Measurements from ENCODE around the gene CDK11A.

Gene CDK11A

GRCh38 chr1:1758059-1758621 is 34.0 kb upstream of the CDK11A start:
- 97% methylated on average over 17 of the region's 27 CpGs for WGBS (ENCODE audit: insufficient coverage)
- ChIA-PET CTCF (interaction anchor here (0.6 to 1.4 kb wide), 3 partner anchors 21 to 45 kb away, joined by 3 to 4 read pairs (median 4); partner anchors contain the start of gene NADK), POLR2A (interaction anchor here (0.5 to 0.6 kb wide), 2 partner anchors 10 to 125 kb away, joined by 3 to 4 read pairs; no protein-coding TSS in a partner anchor)
- H3K4me1 ChIP-seq (ENCODE audit: control extremely low read depth in 1 of 4, control insufficient read depth in 4 of 4, insufficient read depth in 4 of 4, low read length in 3 of 4) = peaks cover 0 to 10% (median 5%) of the 10 kb centered on the region in 4 experiments
- H3K27ac ChIP-seq (ENCODE audit: insufficient read depth in 1 of 2, low read depth in 1 of 2, low read length in 2 of 2, poor library complexity in 1 of 2, severe bottlenecking in 2 of 2) = peak overlapping the region in 1 of 2 experiments; percentile 62
- DNase-seq = no peak
- H3K9me3 ChIP-seq (ENCODE audit: control extremely low read depth in 1 of 5, control insufficient read depth in 4 of 5, insufficient read depth in 2 of 5, low read depth in 1 of 5, low read length in 4 of 5) = no peaks in the 10 kb centered on the region
- no peaks in the 10 kb centered on the region for H3K27me3 ChIP-seq (replicated peaks in 2 of 5; ENCODE audit: control insufficient read depth in 4 of 5, insufficient read depth in 5 of 5, low read length in 4 of 5)
- H3K4me3 ChIP-seq (ENCODE audit: control insufficient read depth in 1 of 7, extremely low read depth in 1 of 7, insufficient read depth in 4 of 7, low read depth in 2 of 7, low read length in 6 of 7) = no peak overlapping the region
- peaks cover 2 to 86% (median 67%) of the 10 kb centered on the region in 4 experiments for H3K36me3 ChIP-seq (ENCODE audit: control insufficient read depth in 4 of 4, insufficient read depth in 4 of 4, low read length in 3 of 4)

- CTCF ChIA-PET = interaction anchor here (0.9 to 1.4 kb wide), 2 partner anchors 21 to 34 kb away, joined by 4 read pairs; partner anchors contain the start of gene NADK
- H3K4me1 ChIP-seq (ENCODE audit: control extremely low read depth in 1 of 4, control insufficient read depth in 4 of 4, insufficient read depth in 4 of 4, low read length in 3 of 4) = peaks cover 0 to 10% (median 5%) of the 10 kb centered on the region in 4 experiments
- H3K27me3 ChIP-seq (replicated peaks in 2 of 5; ENCODE audit: control insufficient read depth in 4 of 5, insufficient read depth in 5 of 5, low read length in 4 of 5) = no peaks in the 10 kb centered on the region
- H3K9me3 ChIP-seq (ENCODE audit: control extremely low read depth in 1 of 5, control insufficient read depth in 4 of 5, insufficient read depth in 2 of 5, low read depth in 1 of 5, low read length in 4 of 5) = no peaks in the 10 kb centered on the region
- peaks cover 2 to 88% (median 66%) of the 10 kb centered on the region in 4 experiments for H3K36me3 ChIP-seq (ENCODE audit: control insufficient read depth in 4 of 4, insufficient read depth in 4 of 4, low read length in 3 of 4)
- 98% methylated on average over 23 of the region's 25 CpGs for WGBS (ENCODE audit: insufficient coverage)
- POLR2A ChIA-PET = no interaction called here
- no peak overlapping the region for H3K4me3 ChIP-seq (ENCODE audit: control insufficient read depth in 1 of 7, extremely low read depth in 1 of 7, insufficient read depth in 4 of 7, low read depth in 2 of 7, low read length in 6 of 7)
- no peak for DNase-seq
- no peak overlapping the region for H3K27ac ChIP-seq (ENCODE audit: insufficient read depth in 1 of 2, low read depth in 1 of 2, low read length in 2 of 2, poor library complexity in 1 of 2, severe bottlenecking in 2 of 2)
Observed at GRCh38 chr1:1757422-1758058, 33.4 kb upstream of the CDK11A start.

- DNase-seq = no peak
- Histone ChIP-seq H3K4me3 (ENCODE audit: control insufficient read depth in 1 of 7, extremely low read depth in 1 of 7, insufficient read depth in 4 of 7, low read depth in 2 of 7, low read length in 6 of 7) (no peak overlapping the region), H3K4me1 (ENCODE audit: control extremely low read depth in 1 of 4, control insufficient read depth in 4 of 4, insufficient read depth in 4 of 4, low read length in 3 of 4) (peaks cover 0 to 10% (median 5%) of the 10 kb centered on the region in 4 experiments), H3K27ac (ENCODE audit: insufficient read depth in 1 of 2, low read depth in 1 of 2, low read length in 2 of 2, poor library complexity in 1 of 2, severe bottlenecking in 2 of 2) (no peak overlapping the region), H3K27me3 (replicated peaks in 2 of 5; ENCODE audit: control insufficient read depth in 4 of 5, insufficient read depth in 5 of 5, low read length in 4 of 5) (no peaks in the 10 kb centered on the region), H3K36me3 (ENCODE audit: control insufficient read depth in 4 of 4, insufficient read depth in 4 of 4, low read length in 3 of 4) (peaks cover 2 to 87% (median 63%) of the 10 kb centered on the region in 4 experiments), H3K9me3 (ENCODE audit: control extremely low read depth in 1 of 5, control insufficient read depth in 4 of 5, insufficient read depth in 2 of 5, low read depth in 1 of 5, low read length in 4 of 5) (no peaks in the 10 kb centered on the region)
- POLR2A ChIA-PET = no interaction called here
- CTCF ChIA-PET = interaction anchor here (1.4 kb wide), 1 partner anchor 39 kb away, joined by 4 read pairs; no protein-coding TSS in a partner anchor
- WGBS (ENCODE audit: insufficient coverage) = 96% methylated on average over 24 of the region's 33 CpGs
Observed at GRCh38 chr1:1756661-1757421, 32.7 kb upstream of the CDK11A start.

- H3K36me3 ChIP-seq (ENCODE audit: control insufficient read depth in 4 of 4, insufficient read depth in 4 of 4, low read length in 3 of 4) = peaks cover 2 to 78% (median 58%) of the 10 kb centered on the region in 4 experiments
- peaks cover 0 to 10% (median 5%) of the 10 kb centered on the region in 4 experiments for H3K4me1 ChIP-seq (ENCODE audit: control extremely low read depth in 1 of 4, control insufficient read depth in 4 of 4, insufficient read depth in 4 of 4, low read length in 3 of 4)
- no peaks in the 10 kb centered on the region for H3K9me3 ChIP-seq (ENCODE audit: control extremely low read depth in 1 of 5, control insufficient read depth in 4 of 5, insufficient read depth in 2 of 5, low read depth in 1 of 5, low read length in 4 of 5)
- 93% methylated on average over 15 of the region's 15 CpGs for WGBS (ENCODE audit: insufficient coverage)
- POLR2A ChIA-PET = no interaction called here
- no peak for DNase-seq
- CTCF ChIA-PET = interaction anchor here (0.6 to 1.4 kb wide), 2 partner anchors 40 to 165 kb away, joined by 3 to 4 read pairs; no protein-coding TSS in a partner anchor
- H3K27me3 ChIP-seq (replicated peaks in 2 of 5; ENCODE audit: control insufficient read depth in 4 of 5, insufficient read depth in 5 of 5, low read length in 4 of 5) = no peaks in the 10 kb centered on the region
- H3K4me3 ChIP-seq (ENCODE audit: control insufficient read depth in 1 of 7, extremely low read depth in 1 of 7, insufficient read depth in 4 of 7, low read depth in 2 of 7, low read length in 6 of 7) = no peak overlapping the region
- H3K27ac ChIP-seq (ENCODE audit: insufficient read depth in 1 of 2, low read depth in 1 of 2, low read length in 2 of 2, poor library complexity in 1 of 2, severe bottlenecking in 2 of 2) = no peak overlapping the region
Observed at GRCh38 chr1:1755852-1756251, 31.7 kb upstream of the CDK11A start.

GRCh38 chr1:1755426-1755825 is 31.3 kb upstream of the CDK11A start:
- ChIA-PET CTCF (interaction anchor here (0.6 to 1.4 kb wide), 2 partner anchors 40 to 165 kb away, joined by 3 to 4 read pairs; no protein-coding TSS in a partner anchor), POLR2A (no interaction called here)
- H3K36me3 ChIP-seq (ENCODE audit: control insufficient read depth in 4 of 4, insufficient read depth in 4 of 4, low read length in 3 of 4) = peaks cover 2 to 74% (median 55%) of the 10 kb centered on the region in 4 experiments

GRCh38 chr1:1754051-1754815 is 30.1 kb upstream of the CDK11A start:
- WGBS (ENCODE audit: insufficient coverage) = 96% methylated on average over 47 of the region's 49 CpGs
- H3K36me3 ChIP-seq (ENCODE audit: control insufficient read depth in 4 of 4, insufficient read depth in 4 of 4, low read length in 3 of 4) = peaks cover 2 to 62% (median 46%) of the 10 kb centered on the region in 4 experiments
- H3K9me3 ChIP-seq (ENCODE audit: control extremely low read depth in 1 of 5, control insufficient read depth in 4 of 5, insufficient read depth in 2 of 5, low read depth in 1 of 5, low read length in 4 of 5) = no peaks in the 10 kb centered on the region
- no peak overlapping the region for H3K27ac ChIP-seq (ENCODE audit: insufficient read depth in 1 of 2, low read depth in 1 of 2, low read length in 2 of 2, poor library complexity in 1 of 2, severe bottlenecking in 2 of 2)
- H3K27me3 ChIP-seq (replicated peaks in 2 of 5; ENCODE audit: control insufficient read depth in 4 of 5, insufficient read depth in 5 of 5, low read length in 4 of 5) = no peaks in the 10 kb centered on the region
- ChIA-PET CTCF (no interaction called here), POLR2A (no interaction called here)
- DNase-seq = no peak
- H3K4me1 ChIP-seq (ENCODE audit: control extremely low read depth in 1 of 4, control insufficient read depth in 4 of 4, insufficient read depth in 4 of 4, low read length in 3 of 4) = peaks cover 0 to 10% (median 5%) of the 10 kb centered on the region in 4 experiments
- H3K4me3 ChIP-seq (ENCODE audit: control insufficient read depth in 1 of 7, extremely low read depth in 1 of 7, insufficient read depth in 4 of 7, low read depth in 2 of 7, low read length in 6 of 7) = no peak overlapping the region

More at GRCh38 chr1:1755426-1755825, 31.3 kb upstream of the CDK11A start:
- DNase-seq = no peak
- Histone ChIP-seq H3K27me3 (replicated peaks in 2 of 5; ENCODE audit: control insufficient read depth in 4 of 5, insufficient read depth in 5 of 5, low read length in 4 of 5) (no peaks in the 10 kb centered on the region), H3K27ac (ENCODE audit: insufficient read depth in 1 of 2, low read depth in 1 of 2, low read length in 2 of 2, poor library complexity in 1 of 2, severe bottlenecking in 2 of 2) (no peak overlapping the region), H3K4me3 (ENCODE audit: control insufficient read depth in 1 of 7, extremely low read depth in 1 of 7, insufficient read depth in 4 of 7, low read depth in 2 of 7, low read length in 6 of 7) (no peak overlapping the region), H3K9me3 (ENCODE audit: control extremely low read depth in 1 of 5, control insufficient read depth in 4 of 5, insufficient read depth in 2 of 5, low read depth in 1 of 5, low read length in 4 of 5) (no peaks in the 10 kb centered on the region), H3K4me1 (ENCODE audit: control extremely low read depth in 1 of 4, control insufficient read depth in 4 of 4, insufficient read depth in 4 of 4, low read length in 3 of 4) (peaks cover 0 to 10% (median 5%) of the 10 kb centered on the region in 4 experiments)
- WGBS (ENCODE audit: insufficient coverage) = 93% methylated on average over 19 of the region's 19 CpGs
